OCI-LY3 (cell line): Measurements from ENCODE around the gene C9orf72.

Experiments
- H2AFZ ChIP-seq: fragments of 200-600, 300-600 bp; shearing (Covaris generic); 2 replicates; pipeline ENCODE4 v1.6.0; 2014; ENCODE audit warnings: antibody characterized with exemption, low read depth, low read length
- H3K27ac ChIP-seq: fragments of 200-600, 300-600 bp; sonication (generic); 2 replicates; pipeline ENCODE4 v1.5.1; 2014; ENCODE audit warnings: mild to moderate bottlenecking, low read length, moderate library complexity, mixed read lengths
- H3K27me3 ChIP-seq: fragments of 200-600, 300-600 bp; sonication (generic); 2 replicates; pipeline ENCODE4 v1.6.1; 2014; ENCODE audit warnings: low read depth, low read length, mixed read lengths
- H3K36me3 ChIP-seq: fragments of 200-600, 300-600 bp; sonication (generic); replicated peaks from 2 replicates; pipeline ENCODE3; 2014; ENCODE audit warnings: low read depth, low read length, mixed read lengths
- H3K4me1 ChIP-seq: fragments of 300-600, 200-600 bp; sonication (generic); 2 replicates; pipeline ENCODE4 v1.6.1; 2014; ENCODE audit warnings: low read length, mixed read lengths
- H3K4me2 ChIP-seq: fragments of 200-600, 300-600 bp; sonication (generic); 2 replicates; pipeline ENCODE4 v1.6.1; 2014; ENCODE audit warnings: low read length, mixed read lengths
- H3K4me3 ChIP-seq: fragments of 300-600, 200-600 bp; sonication (generic); 2 replicates; pipeline ENCODE4 v1.5.1; 2014; ENCODE audit warnings: antibody characterized with exemption, mild to moderate bottlenecking, low read length, moderate library complexity
- H3K79me2 ChIP-seq: fragments of 300-600, 200-600 bp; shearing (Covaris generic); 2 replicates; pipeline ENCODE4 v1.6.1; 2014; ENCODE audit warnings: mild to moderate bottlenecking, low read length, mixed read lengths
- H3K9ac ChIP-seq: fragments of 300-600, 200-600 bp; shearing (Covaris generic); 2 replicates; pipeline ENCODE4 v1.6.0; 2014; ENCODE audit warnings: mild to moderate bottlenecking, low read length, moderate library complexity
- H3K9me3 ChIP-seq: fragments of 200-600, 300-600 bp; shearing (Covaris generic); 2 replicates; pipeline ENCODE4 v1.6.1; 2014; ENCODE audit warnings: low read length, mixed read lengths; ENCODE audit not compliant: insufficient read depth
- H4K20me1 ChIP-seq: fragments of 200-600, 300-600 bp; sonication (generic); 2 replicates; pipeline ENCODE4 v1.6.1; 2016; ENCODE audit warnings: low read length, mixed read lengths; ENCODE audit not compliant: insufficient read depth
- EZH2phosphoT487 ChIP-seq: fragments of 200-600 bp; shearing (Covaris generic); IDR thresholded peaks from 2 replicates; pipeline ENCODE4 v1.6.1; 2018; ENCODE audit warnings: antibody characterized with exemption, mixed run types, low read depth
- TF ChIP-seq, protein P1 (sequence below): fragments of 200-600, 300-600 bp; sonication (generic); IDR thresholded peaks from 2 replicates; pipeline ENCODE4 v1.5.1; 2014; ENCODE audit warnings: antibody characterized with exemption, low read length, low read depth

C9orf72 gene

DNA sequence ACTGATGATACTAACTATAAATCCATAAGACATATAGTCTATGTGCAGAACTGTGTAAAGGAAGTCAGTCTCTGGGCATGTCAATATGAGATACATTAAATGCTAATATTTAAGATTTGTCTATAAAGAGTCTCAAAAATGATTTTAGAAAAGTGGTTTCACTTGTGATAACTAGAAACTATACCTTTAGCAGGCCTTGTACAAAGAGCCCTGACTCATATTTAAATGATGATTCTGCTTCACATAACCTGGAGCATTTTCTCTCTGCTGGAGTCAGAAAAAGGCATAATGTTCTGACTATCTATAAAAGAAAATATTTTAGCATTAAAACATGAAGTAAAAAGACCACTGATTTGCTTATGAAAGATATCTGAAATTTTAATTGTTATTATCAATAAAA lies 15.0 kb downstream of the C9orf72 start:
- Histone ChIP-seq H3K4me2 (no peak overlapping the region), H3K27ac (no peak overlapping the region), H4K20me1 (no peaks in the 10 kb centered on the region), H3K79me2 (no peaks in the 10 kb centered on the region), H3K4me3 (no peak overlapping the region), H2AFZ (no peak overlapping the region), H3K27me3 (no peaks in the 10 kb centered on the region), H3K36me3 (peaks cover 20% of the 10 kb centered on the region), H3K9me3 (no peaks in the 10 kb centered on the region), H3K4me1 (peaks cover 16% of the 10 kb centered on the region), H3K9ac (no peak overlapping the region)
- TF ChIP-seq EZH2phosphoT487 = no peak
- TF ChIP-seq, protein P1, sequence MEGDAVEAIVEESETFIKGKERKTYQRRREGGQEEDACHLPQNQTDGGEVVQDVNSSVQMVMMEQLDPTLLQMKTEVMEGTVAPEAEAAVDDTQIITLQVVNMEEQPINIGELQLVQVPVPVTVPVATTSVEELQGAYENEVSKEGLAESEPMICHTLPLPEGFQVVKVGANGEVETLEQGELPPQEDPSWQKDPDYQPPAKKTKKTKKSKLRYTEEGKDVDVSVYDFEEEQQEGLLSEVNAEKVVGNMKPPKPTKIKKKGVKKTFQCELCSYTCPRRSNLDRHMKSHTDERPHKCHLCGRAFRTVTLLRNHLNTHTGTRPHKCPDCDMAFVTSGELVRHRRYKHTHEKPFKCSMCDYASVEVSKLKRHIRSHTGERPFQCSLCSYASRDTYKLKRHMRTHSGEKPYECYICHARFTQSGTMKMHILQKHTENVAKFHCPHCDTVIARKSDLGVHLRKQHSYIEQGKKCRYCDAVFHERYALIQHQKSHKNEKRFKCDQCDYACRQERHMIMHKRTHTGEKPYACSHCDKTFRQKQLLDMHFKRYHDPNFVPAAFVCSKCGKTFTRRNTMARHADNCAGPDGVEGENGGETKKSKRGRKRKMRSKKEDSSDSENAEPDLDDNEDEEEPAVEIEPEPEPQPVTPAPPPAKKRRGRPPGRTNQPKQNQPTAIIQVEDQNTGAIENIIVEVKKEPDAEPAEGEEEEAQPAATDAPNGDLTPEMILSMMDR = no peak

GRCh38 chr9:27556470-27556869 lies 16.8 kb downstream of the C9orf72 start:
- Histone ChIP-seq H3K9ac (no peak overlapping the region), H3K79me2 (no peaks in the 10 kb centered on the region)

GRCh38 chr9:27554712-27555111 lies 18.6 kb downstream of the C9orf72 start:
- H4K20me1 ChIP-seq = no peaks in the 10 kb centered on the region
- no peak overlapping the region for H2AFZ ChIP-seq
- no peak overlapping the region for H3K9ac ChIP-seq
- H3K4me2 ChIP-seq = no peak overlapping the region
- peaks cover 8% of the 10 kb centered on the region for H3K4me1 ChIP-seq
- H3K4me3 ChIP-seq = no peak overlapping the region
- H3K36me3 ChIP-seq = peaks cover 11% of the 10 kb centered on the region
- no peaks in the 10 kb centered on the region for H3K9me3 ChIP-seq
- no peak overlapping the region for H3K27ac ChIP-seq
- TF ChIP-seq EZH2phosphoT487 = no peak
- TF ChIP-seq, protein P1 = no peak
- H3K27me3 ChIP-seq = no peaks in the 10 kb centered on the region
- H3K79me2 ChIP-seq = no peaks in the 10 kb centered on the region

More at GRCh38 chr9:27556470-27556869, 16.8 kb downstream of the C9orf72 start:
- no peaks in the 10 kb centered on the region for H4K20me1 ChIP-seq
- H3K36me3 ChIP-seq = peaks cover 15% of the 10 kb centered on the region
- H3K4me2 ChIP-seq = no peak overlapping the region
- no peak overlapping the region for H2AFZ ChIP-seq
- H3K4me1 ChIP-seq = peaks cover 10% of the 10 kb centered on the region
- H3K9me3 ChIP-seq = no peaks in the 10 kb centered on the region
- TF ChIP-seq EZH2phosphoT487 = no peak
- TF ChIP-seq, protein P1 = no peak
- H3K27me3 ChIP-seq = no peaks in the 10 kb centered on the region
- no peak overlapping the region for H3K4me3 ChIP-seq
- no peak overlapping the region for H3K27ac ChIP-seq

- no peaks in the 10 kb centered on the region for H3K9me3 ChIP-seq
- TF ChIP-seq, protein P1 = no peak
- no peak for TF ChIP-seq EZH2phosphoT487
- no peaks in the 10 kb centered on the region for H3K4me1 ChIP-seq
- no peak overlapping the region for H2AFZ ChIP-seq
- no peaks in the 10 kb centered on the region for H4K20me1 ChIP-seq
- H3K27ac ChIP-seq = no peak overlapping the region
- peaks cover 6% of the 10 kb centered on the region for H3K36me3 ChIP-seq
- H3K9ac ChIP-seq = no peak overlapping the region
- no peaks in the 10 kb centered on the region for H3K27me3 ChIP-seq
- H3K4me2 ChIP-seq = no peak overlapping the region
- H3K79me2 ChIP-seq = no peaks in the 10 kb centered on the region
- H3K4me3 ChIP-seq = no peak overlapping the region
Measured at GRCh38 chr9:27549196-27549755, 24.0 kb downstream of the C9orf72 start.
